H9 (cell line): ENCODE results near the gene SMYD1. TPM values are rescaled to one million over a fixed set of nuclear protein-coding genes. Genes with fewer than 3 reads are reported as not detected.

Experiments used
- DNase-seq: peaks from one replicate; pipeline ENCODE4 v3.0.0-alpha.2; 2017
- H2AFZ ChIP-seq: one replicate; pipeline ENCODE4 v1.6.1; 2013; ENCODE audit warnings: mild to moderate bottlenecking, low read length, control low read depth, moderate library complexity
- H2AK5ac ChIP-seq: 2 replicates; pipeline ENCODE4 v1.6.1; 2013; ENCODE audit warnings: low read length, control low read depth, mixed read lengths; ENCODE audit not compliant: insufficient read length
- H2BK120ac ChIP-seq: one replicate; pipeline ENCODE4 v1.6.1; 2013; ENCODE audit warnings: low read depth, mild to moderate bottlenecking, low read length, control low read depth, inconsistent platforms; ENCODE audit not compliant: poor library complexity, severe bottlenecking
- H2BK12ac ChIP-seq: 2 replicates; pipeline ENCODE4 v1.6.1; 2013; ENCODE audit warnings: low read length, control low read depth, mixed read lengths, low read depth; ENCODE audit not compliant: insufficient read length
- H2BK15ac ChIP-seq: 2 replicates; pipeline ENCODE4 v1.6.1; 2013; ENCODE audit warnings: low read depth, low read length, control low read depth
- H2BK20ac ChIP-seq: one replicate; pipeline ENCODE4 v1.6.1; 2013; ENCODE audit warnings: low read depth, mild to moderate bottlenecking, low read length, control low read depth, inconsistent platforms; ENCODE audit not compliant: poor library complexity, severe bottlenecking
- H2BK5ac ChIP-seq: 2 replicates; pipeline ENCODE4 v1.6.1; 2013; ENCODE audit warnings: low read length, control low read depth, mixed read lengths; ENCODE audit not compliant: insufficient read length
- H3K14ac ChIP-seq: 2 replicates; pipeline ENCODE4 v1.6.1; 2013; ENCODE audit warnings: low read length, control low read depth; ENCODE audit not compliant: insufficient read depth
- H3K18ac ChIP-seq: 2 replicates; pipeline ENCODE4 v1.6.1; 2013; ENCODE audit warnings: low read depth, mild to moderate bottlenecking, mixed read lengths, low read length, control low read depth; ENCODE audit not compliant: insufficient read length
- H3K23ac ChIP-seq: 2 replicates; pipeline ENCODE4 v1.6.1; 2013; ENCODE audit warnings: low read length, control low read depth, mixed read lengths, low read depth; ENCODE audit not compliant: insufficient read length
- H3K23me2 ChIP-seq: 2 replicates; pipeline ENCODE4 v1.6.1; 2013; ENCODE audit warnings: low read depth, mild to moderate bottlenecking, mixed read lengths, low read length, control low read depth; ENCODE audit not compliant: insufficient read length, poor library complexity, severe bottlenecking
- H3K27ac ChIP-seq: 2 replicates; pipeline ENCODE4 v1.5.1; 2013; ENCODE audit warnings: low read length, control low read depth, mixed read lengths, low read depth; ENCODE audit not compliant: insufficient read length
- H3K27me3 ChIP-seq: 2 replicates; pipeline ENCODE4 v1.6.1; 2013; ENCODE audit warnings: low read length, control low read depth, inconsistent platforms; ENCODE audit not compliant: insufficient read depth
- H3K4ac ChIP-seq: 2 replicates; pipeline ENCODE4 v1.6.1; 2013; ENCODE audit warnings: low read depth, mild to moderate bottlenecking, control low read depth, inconsistent platforms, low read length, moderate library complexity
- H3K4me1 ChIP-seq: 2 replicates; pipeline ENCODE4 v1.6.1; 2013; ENCODE audit warnings: low read length, control low read depth, inconsistent platforms; ENCODE audit not compliant: insufficient read depth
- H3K4me2 ChIP-seq: 2 replicates; pipeline ENCODE4 v1.6.1; 2013; ENCODE audit warnings: low read length, control low read depth, mixed read lengths; ENCODE audit not compliant: insufficient read length, insufficient read depth
- H3K56ac ChIP-seq: 2 replicates; pipeline ENCODE4 v1.6.1; 2013; ENCODE audit warnings: low read depth, mild to moderate bottlenecking, mixed read lengths, low read length, control low read depth; ENCODE audit not compliant: insufficient read length
- H3K79me1 ChIP-seq: 2 replicates; pipeline ENCODE4 v1.6.1; 2013; ENCODE audit warnings: low read depth, mild to moderate bottlenecking, moderate library complexity, low read length, control low read depth, inconsistent platforms; ENCODE audit not compliant: insufficient read depth, poor library complexity, severe bottlenecking
- H3K79me2 ChIP-seq: 2 replicates; pipeline ENCODE4 v1.6.1; 2013; ENCODE audit warnings: low read length, control low read depth, inconsistent platforms; ENCODE audit not compliant: insufficient read depth
- H3K9ac ChIP-seq: 2 replicates; pipeline ENCODE4 v1.6.1; 2013; ENCODE audit warnings: low read length, control low read depth, mixed read lengths; ENCODE audit not compliant: insufficient read length; ENCODE audit errors: extremely low read depth
- H3K9me3 ChIP-seq: one replicate; pipeline ENCODE4 v1.6.1; 2013; ENCODE audit warnings: low read depth, low read length, inconsistent platforms; ENCODE audit not compliant: control insufficient read depth
- H3T11ph ChIP-seq: one replicate; pipeline ENCODE4 v1.6.1; 2013; ENCODE audit warnings: mild to moderate bottlenecking, low read length, control low read depth, inconsistent platforms
- H4K20me1 ChIP-seq: one replicate; pipeline ENCODE4 v1.6.1; 2013; ENCODE audit not compliant: control insufficient read depth, insufficient read length, insufficient read depth
- H4K5ac ChIP-seq: 2 replicates; pipeline ENCODE4 v1.6.1; 2013; ENCODE audit warnings: low read depth, mild to moderate bottlenecking, mixed read lengths, low read length, control low read depth; ENCODE audit not compliant: insufficient read length
- H4K8ac ChIP-seq: replicated peaks from 2 replicates; pipeline ENCODE4 v1.6.1; 2013; ENCODE audit warnings: low read length, control low read depth, mixed read lengths, low read depth; ENCODE audit not compliant: insufficient read length
- H4K91ac ChIP-seq: 2 replicates; pipeline ENCODE4 v1.6.1; 2013; ENCODE audit warnings: low read depth, mild to moderate bottlenecking, moderate library complexity, mixed read lengths, low read length, control low read depth; ENCODE audit not compliant: insufficient read length
- H3K27ac Mint-ChIP-seq, 3 experiments: 2 replicates in 2 of 3; 3 replicates in 1 of 3; pipeline ENCODE4 v1.8.0; 2020 to 2021; ENCODE audit warnings: mixed read lengths in 3 of 3, mild to moderate bottlenecking in 1 of 3, moderate library complexity in 1 of 3
- H3K27me3 Mint-ChIP-seq: 2 replicates; pipeline ENCODE4 v1.8.0; 2021; ENCODE audit warnings: low read depth, mild to moderate bottlenecking, moderate library complexity, mixed read lengths
- H3K36me3 Mint-ChIP-seq, 3 experiments: 2 replicates in 2 of 3; 3 replicates in 1 of 3; pipeline ENCODE4 v1.8.0; 2020 to 2021; ENCODE audit warnings: low read depth in 3 of 3, mixed read lengths in 3 of 3; ENCODE audit not compliant: insufficient read depth in 1 of 3
- H3K4me1 Mint-ChIP-seq, 2 experiments: 2 replicates each; pipeline ENCODE4 v1.8.0; 2020; ENCODE audit warnings: mixed read lengths in 2 of 2
- H3K4me3 Mint-ChIP-seq, 2 experiments: 2 replicates in 1 of 2; 3 replicates in 1 of 2; pipeline ENCODE4 v1.8.0; 2020 to 2021; ENCODE audit warnings: mild to moderate bottlenecking in 2 of 2, mixed read lengths in 2 of 2, moderate library complexity in 1 of 2
- H3K9me3 Mint-ChIP-seq, 2 experiments: 2 replicates in 1 of 2; 3 replicates in 1 of 2; pipeline ENCODE4 v1.8.0; 2020; ENCODE audit warnings: mild to moderate bottlenecking in 2 of 2, mixed read lengths in 2 of 2, moderate library complexity in 1 of 2
- CTCF ChIP-seq: fragments of 200-600 bp; sonication (generic); conservative IDR thresholded peaks from 3 replicates; pipeline ENCODE4 v1.8.0; 2021; ENCODE audit warnings: antibody characterized with exemption, mild to moderate bottlenecking
- whole genome bisulfite sequencing: extraction: QIAGEN DNeasy Blood & Tissue Kit; methylation state at CpG from one replicate; pipeline ENCODE4 v1.1.7; 2013; ENCODE audit warnings: missing lambda C conversion rate, low lambda C conversion rate, mixed read lengths; ENCODE audit not compliant: insufficient read length; ENCODE audit errors: extremely low coverage; 5-methylcytosine and 5-hydroxymethylcytosine counted together
- total RNA-seq: library from RNA; stranded (reverse); gene quantifications from 2 replicates; pipeline ENCODE4 v1.2.1, GENCODE V29; 2021

The SMYD1 gene
- total RNA-seq, 1 experiment from 2014 or later, result not detected

GRCh38 chr2:88125924-88126771 is 58.5 kb downstream of the SMYD1 start:
- Mint-ChIP-seq H3K36me3 (no peaks in the 10 kb centered on the region), H3K4me1 (peaks cover 2 to 4% of the 10 kb centered on the region in 2 experiments; a peak in 2 of 4 replicates), H3K4me3 (no peak overlapping the region), H3K27ac (no peak overlapping the region), H3K9me3 (no peaks in the 10 kb centered on the region), H3K27me3 (peaks cover 15% of the 10 kb centered on the region)
- no peaks in the 10 kb centered on the region for H3K4me1 ChIP-seq
- no peak overlapping the region for H2BK20ac ChIP-seq
- no peaks in the 10 kb centered on the region for H3K27me3 ChIP-seq
- no peak overlapping the region for H4K5ac ChIP-seq
- no peaks in the 10 kb centered on the region for H3K79me1 ChIP-seq
- H2AK5ac ChIP-seq, result no peak overlapping the region
- TF ChIP-seq CTCF, result no peak
- no peaks in the 10 kb centered on the region for H3K79me2 ChIP-seq
- no peak overlapping the region for H3K23ac ChIP-seq
- H3T11ph ChIP-seq, result no peak overlapping the region
- H3K27ac ChIP-seq, result no peak overlapping the region
- no peaks in the 10 kb centered on the region for H4K20me1 ChIP-seq
- H3K56ac ChIP-seq, result no peak overlapping the region
- H4K91ac ChIP-seq, result no peak overlapping the region
- H2BK15ac ChIP-seq, result no peak overlapping the region
- H3K9me3 ChIP-seq, result no peaks in the 10 kb centered on the region
- no CpG with 5 or more reads among the region's 11 CpGs for WGBS
- H2BK5ac ChIP-seq, result no peak overlapping the region
- no peak overlapping the region for H2BK12ac ChIP-seq
- no peak overlapping the region for H3K4me2 ChIP-seq
- no peak overlapping the region for H4K8ac ChIP-seq
- no peak overlapping the region for H3K14ac ChIP-seq
- H3K18ac ChIP-seq, result no peak overlapping the region
- no peak overlapping the region for H3K4ac ChIP-seq
- no peaks in the 10 kb centered on the region for H3K23me2 ChIP-seq
- no peak for DNase-seq
- no peak overlapping the region for H2AFZ ChIP-seq
- no peak overlapping the region for H3K9ac ChIP-seq
- H2BK120ac ChIP-seq, result no peak overlapping the region
